ENCODE results near the gene C9orf43. TPM values are rescaled to one million over a fixed set of nuclear protein-coding genes. Genes with fewer than 3 reads are reported as not detected.
A peak's percentile ranks its signal among the peaks of the same experiment; 100 is the strongest.

The C9orf43 gene
- polyA plus RNA-seq, 1 donor, result 0.84 TPM

DNA sequence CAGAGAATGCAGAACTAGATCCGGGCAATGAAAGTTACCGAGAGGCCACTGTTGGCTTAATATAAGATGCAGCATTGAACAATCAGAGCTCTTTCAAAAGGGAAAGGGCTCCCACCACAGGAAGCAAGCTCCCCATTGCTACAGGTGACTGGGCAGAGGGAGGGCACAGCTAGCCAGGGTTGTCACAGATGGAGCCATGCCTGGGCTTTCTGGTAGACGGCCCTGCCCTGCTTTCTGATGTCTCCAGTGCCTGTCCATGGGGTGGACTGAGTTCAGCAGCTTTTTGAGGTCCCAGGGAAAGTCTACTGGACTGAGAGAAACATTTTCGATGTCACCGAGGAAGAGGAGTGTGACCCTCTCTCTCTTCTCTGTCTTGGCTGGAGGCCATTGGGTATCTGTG, 67.1 kb downstream of the C9orf43 start:
- Histone ChIP-seq H3K36me3 (ENCODE audit: control insufficient read depth, insufficient read depth, low read length) (no peaks in the 10 kb centered on the region), H3K4me3 (ENCODE audit: low read length) (no peak overlapping the region), H3K27ac (ENCODE audit: low read length) (no peak overlapping the region), H3K9me3 (ENCODE audit: control insufficient read depth, low read depth, low read length) (no peaks in the 10 kb centered on the region), H3K27me3 (ENCODE audit: control insufficient read depth, insufficient read depth, low read length) (no peaks in the 10 kb centered on the region), H3K4me1 (ENCODE audit: control insufficient read depth, insufficient read depth, low read length) (no peaks in the 10 kb centered on the region)
- no peak for DNase-seq
- WGBS (ENCODE audit: insufficient coverage, low lambda C conversion rate), result no CpG with 5 or more reads among the region's 5 CpGs

DNA sequence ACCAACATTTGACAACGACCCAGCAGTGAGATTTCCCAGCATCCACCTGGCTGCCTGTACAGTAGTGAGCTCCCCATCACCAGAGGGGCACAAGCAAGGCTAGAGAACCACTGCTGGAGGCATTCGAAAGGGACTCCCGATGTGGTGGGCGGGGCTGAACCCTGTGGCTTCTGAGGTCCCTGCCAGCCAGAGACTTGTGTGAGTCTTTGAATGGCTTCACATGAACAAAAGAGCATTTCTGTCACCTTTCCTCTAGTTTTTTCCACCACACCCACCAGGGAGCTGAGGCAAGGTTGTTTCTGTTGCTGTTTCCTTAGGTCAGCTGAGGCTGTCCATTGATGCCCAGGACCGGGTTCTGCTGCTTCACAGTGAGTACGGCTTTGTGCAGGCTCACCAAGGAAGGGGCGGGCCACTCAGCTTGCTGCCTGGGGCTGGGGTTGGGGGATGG, 68.7 kb downstream of the C9orf43 start:
- DNase-seq, result peak; percentile 53 to 71
- Histone ChIP-seq H3K36me3 (ENCODE audit: control insufficient read depth, insufficient read depth, low read length) (no peaks in the 10 kb centered on the region), H3K4me3 (ENCODE audit: low read length) (no peak overlapping the region), H3K27ac (ENCODE audit: low read length) (no peak overlapping the region), H3K9me3 (ENCODE audit: control insufficient read depth, low read depth, low read length) (no peaks in the 10 kb centered on the region), H3K27me3 (ENCODE audit: control insufficient read depth, insufficient read depth, low read length) (no peaks in the 10 kb centered on the region), H3K4me1 (ENCODE audit: control insufficient read depth, insufficient read depth, low read length) (no peaks in the 10 kb centered on the region)
- no CpG with 5 or more reads among the region's 7 CpGs for WGBS (ENCODE audit: insufficient coverage, low lambda C conversion rate)

Other genes starting within 250 kb of the C9orf43 start
- 23.1 TPM for gene FKBP15, start 189.5 kb upstream of the C9orf43 start, polyA plus RNA-seq
- 32.2 TPM for gene SLC31A1, start 189.2 kb upstream of the C9orf43 start, polyA plus RNA-seq
- gene CDC26, start 135.2 kb upstream of the C9orf43 start, polyA plus RNA-seq, result 39.7 TPM
- 22.8 TPM for gene PRPF4, start 135.1 kb upstream of the C9orf43 start, polyA plus RNA-seq
- 0.91 TPM for gene RNF183, start 107.4 kb upstream of the C9orf43 start, polyA plus RNA-seq
- gene WDR31, start 70.5 kb upstream of the C9orf43 start, polyA plus RNA-seq, result 2.8 TPM
- 9.5 TPM for gene BSPRY, start 61.2 kb upstream of the C9orf43 start, polyA plus RNA-seq
- gene HDHD3, start 33.8 kb upstream of the C9orf43 start, polyA plus RNA-seq, result 155 TPM
- 48.8 TPM for gene ALAD, start 9.5 kb upstream of the C9orf43 start, polyA plus RNA-seq
- 48.0 TPM for gene POLE3, start 72 bp upstream of the C9orf43 start, polyA plus RNA-seq
- gene RGS3, start 53.0 kb downstream of the C9orf43 start, polyA plus RNA-seq, result 33.0 TPM

Data from large intestine (tissue), 3 donors.